ENCODE measurements around the gene MFNG. TPM values are rescaled to one million over a fixed set of nuclear protein-coding genes. Genes with fewer than 3 reads are reported as not detected.

Gene MFNG
- total RNA-seq, 1 experiment from 2014 or later, result 4.5 TPM

DNA sequence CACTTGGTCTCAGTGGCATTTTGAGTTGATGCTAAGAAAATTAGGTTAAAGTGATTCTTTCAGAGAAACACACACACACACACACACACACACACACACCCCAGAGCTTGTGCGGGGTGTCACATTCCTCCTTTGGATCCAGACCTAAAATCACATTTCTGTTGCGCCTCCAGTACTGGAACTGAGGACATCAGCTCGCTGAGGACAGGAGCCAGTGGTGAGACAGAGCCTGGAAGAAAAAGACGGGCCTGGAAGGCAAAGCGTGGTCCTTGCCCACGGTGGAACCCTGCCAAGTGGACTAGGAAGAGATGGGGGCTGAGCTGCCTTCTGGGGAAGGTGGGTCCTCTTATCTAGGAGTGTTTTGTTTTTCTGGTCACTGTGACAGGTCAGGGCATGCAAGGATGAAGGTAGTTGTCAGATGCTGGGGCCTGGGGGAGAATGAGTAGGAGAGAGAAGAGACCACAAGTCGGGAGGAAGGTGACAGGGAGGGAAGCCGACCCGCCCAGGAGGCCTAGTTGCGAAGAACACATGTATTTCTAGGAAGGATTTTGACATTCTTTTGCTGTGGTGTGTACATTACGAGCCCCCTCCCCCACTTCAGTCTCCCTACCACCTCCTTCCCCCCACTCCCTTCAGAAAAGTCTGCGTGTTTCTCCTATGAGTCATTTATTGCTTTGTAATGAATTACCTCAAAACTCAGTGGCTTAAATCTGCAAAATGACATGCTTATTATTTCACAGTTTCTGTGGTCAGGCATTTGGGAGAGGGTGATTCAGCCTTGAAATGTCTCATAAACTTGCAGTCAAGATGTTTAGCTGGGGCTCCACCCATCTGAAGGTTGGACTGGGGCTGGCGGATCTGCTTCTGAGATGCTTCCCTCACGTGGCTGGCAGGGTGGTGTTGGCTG, 54.1 kb downstream of the MFNG start:
- BruUV-seq (replicated peaks), result no TSS peak
- Histone ChIP-seq H3K9ac (ENCODE audit: low read length) (peak overlapping the region; percentile 44), H3K36me3 (ENCODE audit: control insufficient read depth in 1 of 2, insufficient read depth in 2 of 2, low read length in 2 of 2) (no peaks in the 10 kb centered on the region), H2AFZ (ENCODE audit: low read depth, low read length, poor library complexity, severe bottlenecking) (no peak overlapping the region), H3K79me2 (ENCODE audit: insufficient read depth, low read length) (peaks cover 11% of the 10 kb centered on the region; the same call in 1 of the 2 replicates), H3K4me1 (ENCODE audit: control insufficient read depth in 1 of 2, insufficient read depth in 2 of 2, low read length in 2 of 2) (peaks cover 55 to 78% of the 10 kb centered on the region in 2 experiments), H3K9me3 (ENCODE audit: control insufficient read depth in 1 of 2, insufficient read depth in 1 of 2, low read depth in 1 of 2, low read length in 2 of 2) (peaks cover 0 to 12% of the 10 kb centered on the region in 2 experiments; a peak in 1 of 4 replicates), H3K4me2 (ENCODE audit: low read length) (peak overlapping the region; percentile 60), H3K4me3 (replicated peaks in 1 of 2; ENCODE audit: low read depth in 1 of 2, low read length in 2 of 2) (peak overlapping the region in 1 of 2 experiments; percentile 15; a peak in 3 of 4 replicates), H3K9me2 (ENCODE audit: insufficient read depth) (no peaks in the 10 kb centered on the region), H3K27ac (ENCODE audit: low read depth, low read length) (peak overlapping the region; percentile 86), H4K20me1 (ENCODE audit: insufficient read depth) (no peaks in the 10 kb centered on the region), H3K27me3 (ENCODE audit: insufficient read depth, low read length) (no peaks in the 10 kb centered on the region)
- POLR2A ChIA-PET, result interaction anchor here (0.6 to 2.4 kb wide), 6 partner anchors 10 to 157 kb away, joined by 3 to 9 read pairs (median 4); no protein-coding TSS in a partner anchor
- ATAC-seq, result peak; percentile 71
- intact Hi-C loops (cut with micrococcal nuclease), result loop anchor here (1.0 kb wide), 1 partner anchor 23 kb away; no protein-coding TSS in a partner anchor
- no peak for TF ChIP-seq ZBTB33 (IDR thresholded peaks at IDR 0.05; ENCODE audit: extremely low read depth, insufficient replicate concordance, low read length)
- peak; percentile 37 for TF ChIP-seq TCF7L2 (IDR thresholded peaks at IDR 0.05; ENCODE audit: borderline replicate concordance, extremely low read depth, insufficient read depth, insufficient read length)
- peak; percentile 42; the same call in 1 of the 2 replicates for TF ChIP-seq POLR2AphosphoS5 (IDR thresholded peaks at IDR 0.05; ENCODE audit: low read depth, low read length)
- TF ChIP-seq, protein P1, sequence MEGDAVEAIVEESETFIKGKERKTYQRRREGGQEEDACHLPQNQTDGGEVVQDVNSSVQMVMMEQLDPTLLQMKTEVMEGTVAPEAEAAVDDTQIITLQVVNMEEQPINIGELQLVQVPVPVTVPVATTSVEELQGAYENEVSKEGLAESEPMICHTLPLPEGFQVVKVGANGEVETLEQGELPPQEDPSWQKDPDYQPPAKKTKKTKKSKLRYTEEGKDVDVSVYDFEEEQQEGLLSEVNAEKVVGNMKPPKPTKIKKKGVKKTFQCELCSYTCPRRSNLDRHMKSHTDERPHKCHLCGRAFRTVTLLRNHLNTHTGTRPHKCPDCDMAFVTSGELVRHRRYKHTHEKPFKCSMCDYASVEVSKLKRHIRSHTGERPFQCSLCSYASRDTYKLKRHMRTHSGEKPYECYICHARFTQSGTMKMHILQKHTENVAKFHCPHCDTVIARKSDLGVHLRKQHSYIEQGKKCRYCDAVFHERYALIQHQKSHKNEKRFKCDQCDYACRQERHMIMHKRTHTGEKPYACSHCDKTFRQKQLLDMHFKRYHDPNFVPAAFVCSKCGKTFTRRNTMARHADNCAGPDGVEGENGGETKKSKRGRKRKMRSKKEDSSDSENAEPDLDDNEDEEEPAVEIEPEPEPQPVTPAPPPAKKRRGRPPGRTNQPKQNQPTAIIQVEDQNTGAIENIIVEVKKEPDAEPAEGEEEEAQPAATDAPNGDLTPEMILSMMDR (IDR thresholded peaks at IDR 0.05 in 2 of 3, conservative IDR thresholded peaks at IDR 0.05 in 1 of 3; ENCODE audit: borderline replicate concordance in 1 of 3, insufficient read depth in 1 of 3, low read depth in 2 of 3, low read length in 2 of 3), result no peak
- TF ChIP-seq ZFX (IDR thresholded peaks at IDR 0.05), result 0 out of 2 replicates have a peak, but pooled peaks have one; percentile 23
- CTCF ChIA-PET, result interaction anchor here (1.0 to 5.7 kb wide), 4 partner anchors 10 to 173 kb away, joined by 3 to 47 read pairs (median 4); no protein-coding TSS in a partner anchor
- DNase-seq (ENCODE audit: low read depth, low spot score), result peak; percentile 89
- RAD21 ChIA-PET (ENCODE audit: low non-redundant PET in 1 of 2, low total read pairs in 2 of 2, uncharacterized antibody in 2 of 2, unreplicated experiment in 2 of 2), result interaction anchor here (0.6 to 1.5 kb wide), 9 partner anchors 10 to 176 kb away, joined by 3 to 7 read pairs (median 4); no protein-coding TSS in a partner anchor

Measured in HCT116 (cell line).